Measurements from ENCODE around the gene MTHFD1L.

DNA sequence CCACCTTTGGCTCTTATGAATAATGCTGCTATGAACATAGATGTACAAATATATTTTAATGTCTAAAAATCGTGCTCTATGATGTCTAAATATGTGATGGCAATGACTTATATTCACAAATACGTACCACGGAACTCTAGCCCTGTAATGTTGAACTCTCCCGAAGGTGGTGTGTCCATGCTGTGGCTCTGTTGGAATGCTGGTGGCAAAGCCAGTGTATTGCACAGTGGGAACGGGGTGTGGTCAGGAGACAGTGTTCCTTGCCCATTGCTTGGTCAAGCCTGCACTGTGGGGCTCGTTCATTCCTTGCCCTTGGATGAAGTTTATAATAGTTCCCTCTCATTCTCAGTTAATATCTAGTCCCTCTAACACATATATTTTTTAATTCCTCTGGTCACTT is 109.6 kb downstream of the MTHFD1L start:
- TF ChIP-seq EZH2phosphoT487 (IDR thresholded peaks at IDR 0.05; ENCODE audit: borderline replicate concordance), result no peak
- TF ChIP-seq, protein P1, sequence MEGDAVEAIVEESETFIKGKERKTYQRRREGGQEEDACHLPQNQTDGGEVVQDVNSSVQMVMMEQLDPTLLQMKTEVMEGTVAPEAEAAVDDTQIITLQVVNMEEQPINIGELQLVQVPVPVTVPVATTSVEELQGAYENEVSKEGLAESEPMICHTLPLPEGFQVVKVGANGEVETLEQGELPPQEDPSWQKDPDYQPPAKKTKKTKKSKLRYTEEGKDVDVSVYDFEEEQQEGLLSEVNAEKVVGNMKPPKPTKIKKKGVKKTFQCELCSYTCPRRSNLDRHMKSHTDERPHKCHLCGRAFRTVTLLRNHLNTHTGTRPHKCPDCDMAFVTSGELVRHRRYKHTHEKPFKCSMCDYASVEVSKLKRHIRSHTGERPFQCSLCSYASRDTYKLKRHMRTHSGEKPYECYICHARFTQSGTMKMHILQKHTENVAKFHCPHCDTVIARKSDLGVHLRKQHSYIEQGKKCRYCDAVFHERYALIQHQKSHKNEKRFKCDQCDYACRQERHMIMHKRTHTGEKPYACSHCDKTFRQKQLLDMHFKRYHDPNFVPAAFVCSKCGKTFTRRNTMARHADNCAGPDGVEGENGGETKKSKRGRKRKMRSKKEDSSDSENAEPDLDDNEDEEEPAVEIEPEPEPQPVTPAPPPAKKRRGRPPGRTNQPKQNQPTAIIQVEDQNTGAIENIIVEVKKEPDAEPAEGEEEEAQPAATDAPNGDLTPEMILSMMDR (conservative IDR thresholded peaks at IDR 0.05; ENCODE audit: low read length), result no peak
